ENCODE results near the gene OR2F2.

OR2F2 gene

GRCh38 chr7:143914938-143915652 lies 19.9 kb upstream of the OR2F2 start:
- DNase-seq (ENCODE audit: low read depth), result no peak

DNA sequence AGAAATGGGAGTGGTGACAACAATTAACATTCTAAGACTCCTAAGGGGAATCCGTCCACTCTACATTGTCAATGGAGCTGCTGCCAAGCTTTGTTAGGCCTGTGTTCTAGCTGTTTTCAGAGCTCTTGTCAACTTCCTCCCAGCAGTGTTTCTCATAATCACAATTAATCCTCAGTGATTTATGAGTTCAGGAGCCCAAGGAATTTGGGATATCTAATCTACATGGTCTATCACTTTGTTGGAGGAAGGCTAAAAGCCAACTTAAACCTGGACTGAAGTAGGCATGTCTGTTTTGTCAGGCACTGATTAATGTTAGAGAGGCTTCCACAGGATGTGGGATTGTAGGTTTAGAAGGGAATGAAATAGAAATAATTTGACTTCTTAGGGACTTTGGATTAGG lies 10.2 kb upstream of the OR2F2 start:
- no peak for DNase-seq (ENCODE audit: low read depth)

- no peak for DNase-seq (ENCODE audit: low read depth)
Observed at GRCh38 chr7:143929224-143929920, 5.7 kb upstream of the OR2F2 start.

DNA sequence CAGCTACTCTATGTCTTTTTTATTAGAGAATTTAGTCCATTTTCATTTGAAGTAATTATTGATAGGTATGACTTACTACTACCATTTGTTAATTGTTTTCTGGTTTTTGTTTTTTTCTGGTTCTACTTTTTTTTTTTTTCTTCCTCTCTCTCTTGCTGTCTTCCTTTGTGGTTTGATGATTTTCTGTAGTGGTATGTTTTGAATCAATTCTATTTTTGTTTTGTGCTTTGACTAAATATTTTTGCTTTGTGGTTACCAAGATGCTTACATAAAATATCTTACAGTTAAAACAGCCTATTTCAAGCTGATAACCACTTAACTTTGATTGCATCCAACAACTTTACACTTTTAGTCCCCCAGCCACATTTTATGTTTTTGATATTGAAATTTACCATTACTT lies 3.3 kb upstream of the OR2F2 start:
- DNase-seq (ENCODE audit: low read depth), result no peak

GRCh38 chr7:143936087-143937009 lies 1.3 kb downstream of the OR2F2 start:
- peak; percentile 5 for DNase-seq (ENCODE audit: low read depth)

GRCh38 chr7:143938379-143939243 lies 3.6 kb downstream of the OR2F2 start:
- DNase-seq (ENCODE audit: low read depth), result no peak

GRCh38 chr7:143945423-143945822 lies 10.4 kb downstream of the OR2F2 start:
- no peak for DNase-seq (ENCODE audit: low read depth)

DNA sequence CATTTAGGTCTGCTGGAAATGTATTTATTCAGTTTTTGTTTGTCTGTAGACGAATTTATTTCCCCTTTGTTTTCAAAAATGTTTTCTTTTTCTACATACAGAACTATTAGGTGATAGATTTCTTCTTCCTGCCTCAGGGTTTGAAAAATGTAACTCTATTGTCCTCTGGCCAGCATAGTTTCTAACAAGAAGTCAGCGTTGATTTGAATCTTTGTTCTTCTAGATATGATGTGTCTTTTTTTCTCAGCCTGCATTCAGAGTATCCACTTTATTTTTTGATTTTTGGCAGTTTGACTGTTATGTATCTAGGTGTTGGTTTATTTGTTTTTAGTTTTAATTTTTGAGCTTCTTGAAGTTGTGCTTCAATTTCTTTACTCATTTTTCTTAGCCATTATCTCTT lies 12.1 kb downstream of the OR2F2 start:
- DNase-seq (ENCODE audit: low read depth), result no peak

DNA sequence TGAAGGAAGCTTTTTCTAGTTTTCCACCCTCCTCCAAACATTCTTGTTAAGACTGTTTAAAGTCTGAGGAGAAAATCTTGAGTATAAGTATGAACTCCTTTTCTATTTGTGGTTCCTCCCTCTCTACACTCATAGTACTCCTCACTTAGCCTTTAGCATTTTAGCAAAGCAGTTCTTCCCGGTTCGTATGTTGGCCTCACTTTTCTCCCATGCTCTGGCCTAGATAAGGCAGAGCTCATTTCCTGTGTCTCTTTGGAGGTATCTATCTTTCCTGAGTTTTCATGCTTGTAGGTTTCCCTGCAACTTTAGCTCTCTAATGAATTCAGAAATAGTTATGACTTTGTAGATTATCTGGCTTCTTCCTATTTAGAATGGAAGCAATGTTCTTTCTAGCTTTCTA lies 13.7 kb downstream of the OR2F2 start:
- no peak for DNase-seq (ENCODE audit: low read depth)

DNA sequence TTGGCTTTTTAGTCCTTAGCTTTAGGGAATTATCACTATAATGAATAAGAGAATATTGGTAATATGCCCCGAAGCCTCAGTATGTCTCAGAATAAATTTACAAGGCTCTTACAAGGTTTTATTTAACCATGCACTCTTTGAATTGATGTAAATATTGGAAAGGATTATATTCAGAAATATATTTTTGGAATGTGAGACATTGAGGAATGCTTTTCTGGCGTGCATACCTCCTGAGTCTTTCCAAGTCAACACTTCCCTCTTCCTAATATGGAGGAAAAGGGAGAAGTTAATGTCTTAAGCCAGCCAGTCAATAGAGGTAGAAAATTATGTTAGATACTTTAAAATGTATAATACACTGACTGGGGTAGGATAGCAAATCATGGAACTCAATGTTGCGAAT lies 18.4 kb downstream of the OR2F2 start:
- DNase-seq (ENCODE audit: low read depth), result no peak

- no peak for DNase-seq (ENCODE audit: low read depth)
Observed at GRCh38 chr7:143954135-143954534, 19.1 kb downstream of the OR2F2 start.

GRCh38 chr7:143954544-143954943 lies 19.5 kb downstream of the OR2F2 start, which contains the start of gene OR2F1:
Gene OR2F1 (plus strand): TSS chr7:143954844. CDS start chr7:143959971, 5,127 bp downstream.
- no peak for DNase-seq (ENCODE audit: low read depth)

DNA sequence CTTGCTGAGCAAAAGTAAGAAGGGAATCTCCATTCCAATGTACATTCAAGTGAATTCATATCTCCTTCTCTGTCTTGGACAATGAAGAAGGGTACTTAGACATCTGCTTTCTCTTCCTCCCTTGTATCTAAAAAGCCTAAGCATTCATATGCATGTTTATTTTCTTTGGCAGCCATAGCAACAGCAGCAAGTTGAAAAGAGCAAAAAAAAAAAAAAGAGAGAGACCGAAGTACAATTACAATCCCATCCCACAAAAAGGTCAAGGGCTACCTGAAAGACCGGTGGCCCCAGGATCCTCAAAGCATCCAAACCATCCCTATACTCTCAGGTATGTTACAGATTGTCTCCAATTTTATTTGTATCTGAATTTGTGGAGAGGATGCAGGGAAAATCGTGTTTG lies 23.7 kb downstream of the OR2F2 start:
- no peak for DNase-seq (ENCODE audit: low read depth)

GRCh38 chr7:143960813-143961610 lies 26.0 kb downstream of the OR2F2 start:
- DNase-seq (ENCODE audit: low read depth), result no peak

- DNase-seq (ENCODE audit: low read depth), result no peak
Observed at GRCh38 chr7:143965280-143965679, 30.2 kb downstream of the OR2F2 start.

DNA sequence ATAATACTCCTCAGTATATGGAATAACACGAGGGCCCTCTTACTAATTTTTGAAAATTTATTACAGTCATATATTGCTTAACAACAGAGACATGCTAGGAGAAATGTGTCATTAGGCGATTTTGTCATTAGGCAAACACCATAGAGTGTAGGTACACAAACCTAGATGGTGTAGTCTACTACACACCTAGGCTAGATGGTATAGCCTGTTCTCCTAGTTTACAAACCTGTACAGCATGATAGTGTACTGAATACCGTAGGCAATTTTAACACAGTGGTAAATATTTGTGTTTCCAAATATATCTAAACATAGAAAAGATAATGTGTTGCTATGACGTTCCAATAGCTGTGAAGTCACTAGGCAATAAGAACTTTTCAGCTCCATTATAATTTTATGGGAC lies 32.4 kb downstream of the OR2F2 start:
- DNase-seq (ENCODE audit: low read depth), result no peak

DNA sequence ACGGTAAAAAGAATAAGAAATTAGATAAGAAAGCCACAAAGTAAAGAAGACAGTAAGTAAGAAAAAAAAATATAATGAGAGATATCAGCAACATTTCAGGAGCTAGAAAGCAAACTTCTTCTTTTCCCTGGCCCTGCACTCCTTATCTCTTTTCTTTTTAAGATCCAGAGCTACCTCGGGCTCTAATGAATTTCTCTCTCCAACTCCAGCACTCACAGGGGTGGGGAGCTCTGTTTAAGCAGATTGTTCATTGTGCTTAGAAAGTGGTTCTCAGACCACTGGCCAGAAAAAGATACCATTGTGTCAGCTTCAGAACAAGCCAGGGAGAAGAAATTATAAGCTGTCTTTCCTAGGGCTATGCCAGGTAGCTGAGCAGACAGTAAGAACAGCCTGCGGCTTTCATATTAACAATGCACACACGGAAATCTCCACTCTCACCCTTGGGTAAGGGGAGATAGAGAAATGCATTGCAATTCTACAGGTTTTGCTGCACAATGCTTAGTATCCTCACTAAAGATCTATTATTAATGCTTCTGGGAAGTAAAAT lies 38.9 kb downstream of the OR2F2 start:
- DNase-seq (ENCODE audit: low read depth), result no peak

DNA sequence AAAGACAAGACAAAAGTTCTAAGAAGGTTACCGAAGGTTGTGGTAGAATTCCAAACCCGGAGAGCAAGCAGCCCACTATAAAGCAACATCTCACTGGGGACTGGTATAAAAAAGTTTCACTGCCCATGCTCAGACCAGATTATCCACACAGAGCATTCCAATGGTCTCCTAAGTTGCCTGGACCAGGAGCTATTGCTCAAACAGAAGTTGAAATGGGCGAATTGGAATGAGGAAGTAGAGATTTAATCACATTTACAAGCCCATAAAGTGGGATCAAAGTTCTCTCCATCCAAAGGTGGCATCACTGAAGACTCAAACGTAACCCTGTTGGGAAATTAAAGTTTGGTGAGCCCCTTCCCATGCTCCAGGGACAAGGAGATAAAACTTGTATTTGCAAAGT lies 39.4 kb downstream of the OR2F2 start:
- no peak for DNase-seq (ENCODE audit: low read depth)

DNA sequence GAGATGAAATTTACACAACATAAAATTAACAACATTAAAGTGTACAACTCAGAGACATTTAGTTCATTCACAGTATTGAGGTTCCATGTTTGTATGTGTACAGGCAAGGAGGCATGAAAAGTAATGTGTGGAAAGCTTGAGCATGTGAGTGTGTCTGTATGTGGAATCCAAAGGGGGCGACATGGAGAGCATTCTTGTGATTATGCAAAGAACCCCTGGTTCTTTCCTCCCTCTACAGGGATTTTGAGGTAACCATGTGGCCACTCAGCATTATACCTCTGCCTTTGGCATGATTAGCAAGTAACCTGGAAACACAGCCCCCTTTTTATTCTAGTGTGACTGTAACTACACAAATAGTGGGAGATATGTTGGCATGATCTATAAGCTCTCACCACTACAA lies 40.6 kb downstream of the OR2F2 start:
- no peak for DNase-seq (ENCODE audit: low read depth)

DNA sequence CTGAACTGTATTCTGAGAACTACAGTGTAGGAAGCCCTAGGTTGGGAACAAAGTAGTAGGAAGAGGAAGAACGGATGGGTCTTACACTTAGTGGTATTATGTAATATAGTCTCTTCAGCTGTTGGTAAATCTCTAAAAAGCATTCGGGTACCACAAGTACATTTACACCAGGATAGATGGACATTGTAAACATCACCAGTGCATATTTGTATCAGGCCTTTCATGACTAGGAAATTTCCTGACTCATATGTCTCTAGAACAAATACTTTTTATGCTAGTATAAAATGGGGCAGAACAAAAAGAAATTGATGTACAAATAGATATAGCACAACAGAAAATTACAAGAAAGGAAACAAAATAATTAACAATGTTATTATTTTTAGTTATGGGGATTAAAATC lies 43.6 kb downstream of the OR2F2 start:
- no peak for DNase-seq (ENCODE audit: low read depth)

- DNase-seq (ENCODE audit: low read depth), result peak; percentile 22
Observed at GRCh38 chr7:143979359-143979758, 44.3 kb downstream of the OR2F2 start.

Data from fibroblast of the conjunctiva (primary cell).